NCI-H2081 treated with DMSO at 0.1 percent for 48 hours (cell line): ENCODE results near the gene ORAI3.
A peak's percentile ranks its signal among the peaks of the same experiment; 100 is the strongest.

Experiments used
- DNase-seq: peaks from one replicate; lab custom pipeline; 2025; lab: John Stamatoyannopoulos, UW

ORAI3 gene

DNA sequence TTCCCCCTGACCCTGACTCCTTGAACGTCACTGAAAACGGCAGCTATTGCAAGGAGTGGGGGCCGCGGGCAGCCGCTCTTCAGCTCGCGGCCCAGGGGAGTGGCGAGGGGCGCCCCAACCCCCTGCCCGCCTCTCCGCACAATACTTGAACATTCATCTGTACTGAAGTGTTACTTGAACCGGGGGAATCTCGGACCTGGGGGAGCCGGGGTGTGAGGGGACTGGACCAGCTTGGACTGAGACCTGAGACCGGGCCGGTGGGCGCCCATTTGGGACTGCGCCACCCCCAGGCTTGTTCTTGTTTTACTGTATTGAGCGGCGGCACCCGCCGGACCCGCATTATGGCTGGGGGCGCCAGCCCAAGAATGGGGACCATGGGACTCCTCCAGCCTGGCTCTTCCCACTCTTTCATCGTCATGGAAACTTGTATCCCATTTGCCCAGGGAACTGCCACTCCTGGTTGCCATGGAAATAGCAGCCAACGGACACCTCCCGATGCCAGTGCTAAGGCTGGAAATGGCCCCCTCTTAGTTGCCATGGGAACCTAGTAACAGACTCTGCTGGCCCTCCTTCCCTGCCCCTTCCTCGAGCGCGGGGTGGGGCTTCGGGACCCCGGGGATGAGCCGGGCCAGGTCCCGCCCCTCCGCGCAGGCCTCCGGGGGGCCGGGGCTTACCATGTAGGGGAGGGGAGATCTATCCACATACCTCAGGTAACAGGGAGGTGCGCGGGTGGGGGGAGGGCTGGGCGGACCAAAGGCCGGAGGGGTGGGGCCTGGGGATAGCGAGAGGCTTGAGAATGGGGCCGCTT is 805 bp upstream of the ORAI3 start:
- DNase-seq = no peak

GRCh38 chr16:30949650-30950515 is 1.0 kb downstream of the ORAI3 start:
- DNase-seq = no peak

GRCh38 chr16:30950516-30951065 is 1.7 kb downstream of the ORAI3 start:
- no peak for DNase-seq

DNA sequence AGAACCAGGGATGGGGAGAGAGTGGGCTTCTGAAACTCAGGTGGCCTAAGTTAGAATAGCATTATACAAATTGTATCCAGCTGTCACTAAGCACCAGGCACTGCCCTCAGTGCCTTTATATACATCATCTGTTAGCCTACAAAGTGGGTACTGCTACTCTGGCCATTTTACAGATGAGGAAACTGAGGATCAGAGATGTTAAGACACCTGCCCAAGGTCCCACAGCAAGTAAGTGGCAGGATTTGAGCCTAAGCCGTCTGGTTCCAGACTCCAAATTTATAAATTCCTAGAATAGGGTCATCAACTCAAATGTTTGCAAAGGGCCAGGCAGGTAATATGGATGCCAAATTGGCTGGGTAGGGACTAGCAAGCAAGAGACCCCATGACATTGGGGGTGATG is 2.3 kb downstream of the ORAI3 start:
- DNase-seq = no peak

GRCh38 chr16:30951750-30952149 is 2.9 kb downstream of the ORAI3 start:
- DNase-seq = no peak

DNA sequence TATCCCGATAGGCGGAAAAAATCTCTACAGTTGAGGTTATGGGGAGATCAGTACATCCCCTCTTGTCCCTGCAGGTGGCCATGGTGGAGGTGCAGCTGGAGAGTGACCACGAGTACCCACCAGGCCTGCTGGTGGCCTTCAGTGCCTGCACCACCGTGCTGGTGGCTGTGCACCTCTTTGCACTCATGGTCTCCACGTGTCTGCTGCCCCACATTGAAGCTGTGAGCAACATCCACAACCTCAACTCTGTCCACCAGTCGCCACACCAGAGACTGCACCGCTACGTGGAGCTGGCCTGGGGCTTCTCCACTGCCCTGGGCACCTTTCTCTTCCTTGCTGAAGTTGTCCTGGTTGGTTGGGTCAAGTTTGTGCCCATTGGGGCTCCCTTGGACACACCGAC is 4.2 kb downstream of the ORAI3 start:
- no peak for DNase-seq

- DNase-seq = no peak
Observed at GRCh38 chr16:30953511-30954124, 4.8 kb downstream of the ORAI3 start.

- no peak for DNase-seq
Observed at GRCh38 chr16:30954993-30955392, 6.1 kb downstream of the ORAI3 start.

- no peak for DNase-seq
Observed at GRCh38 chr16:30956601-30957455, 8.0 kb downstream of the ORAI3 start.

DNA sequence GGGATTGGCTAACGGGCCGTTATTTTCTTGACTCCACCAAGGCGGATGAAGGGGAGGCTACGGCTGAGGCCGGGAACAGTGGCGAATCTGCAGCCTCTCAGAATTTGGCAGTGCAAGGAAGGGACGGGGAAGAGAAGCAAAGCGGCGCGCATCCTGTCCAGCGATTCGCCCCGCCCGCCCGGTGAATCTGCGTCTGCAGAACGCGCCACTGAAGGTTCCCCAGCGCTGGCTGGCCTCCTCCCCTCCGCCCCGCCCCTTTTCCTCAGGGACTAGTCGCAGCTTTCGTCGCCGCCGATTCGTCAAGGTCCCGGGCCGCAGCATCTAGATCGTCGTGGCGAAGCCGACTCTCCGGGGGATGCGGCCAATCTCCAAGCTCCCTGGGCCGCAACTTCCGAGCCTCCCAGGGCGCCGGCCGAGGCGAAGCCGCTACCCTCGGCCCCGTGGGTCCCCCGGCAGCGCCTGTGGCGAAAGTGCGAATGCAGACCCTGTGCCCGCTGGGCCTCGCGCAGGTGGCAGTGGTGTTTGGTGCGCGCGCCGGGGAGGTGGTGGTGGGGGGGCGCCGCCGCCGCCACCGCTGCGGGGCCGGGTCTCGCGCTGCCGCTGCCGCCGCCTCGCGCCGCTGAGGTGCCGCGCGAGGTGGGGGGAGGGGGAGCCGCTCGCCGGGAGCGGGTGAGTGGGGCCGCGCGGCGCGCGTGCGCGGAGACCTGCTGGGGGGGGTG is 8.7 kb downstream of the ORAI3 start, which contains the start of gene SETD1A:
TSS of gene SETD1A (plus strand) at position 299 of the 719 bp plus-strand sequence. CDS start 978 bp downstream, outside the sequence.
- DNase-seq = peak; percentile 33

- no peak for DNase-seq
Observed at GRCh38 chr16:30958175-30959079, 9.6 kb downstream of the ORAI3 start.

DNA sequence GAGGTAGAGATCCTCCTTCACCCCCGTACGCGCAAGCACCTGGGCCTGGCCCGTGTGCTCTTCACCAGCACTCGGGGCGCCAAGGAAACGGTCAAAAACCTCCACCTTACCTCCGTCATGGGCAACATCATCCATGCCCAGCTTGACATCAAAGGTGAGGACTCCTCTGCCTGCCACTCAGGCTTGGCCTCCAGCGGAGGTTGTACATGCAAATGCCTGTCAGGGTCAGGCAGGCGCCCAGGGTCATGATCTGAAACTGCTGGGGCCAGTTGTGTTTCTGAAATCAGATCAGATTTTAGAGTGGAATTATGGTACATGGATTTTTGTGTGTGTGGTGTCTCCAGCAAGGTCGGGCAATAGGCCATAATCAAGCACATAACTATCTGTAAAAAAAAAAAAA is 12.5 kb downstream of the ORAI3 start:
- no peak for DNase-seq

- no peak for DNase-seq
Observed at GRCh38 chr16:30963925-30964511, 15.2 kb downstream of the ORAI3 start.

DNA sequence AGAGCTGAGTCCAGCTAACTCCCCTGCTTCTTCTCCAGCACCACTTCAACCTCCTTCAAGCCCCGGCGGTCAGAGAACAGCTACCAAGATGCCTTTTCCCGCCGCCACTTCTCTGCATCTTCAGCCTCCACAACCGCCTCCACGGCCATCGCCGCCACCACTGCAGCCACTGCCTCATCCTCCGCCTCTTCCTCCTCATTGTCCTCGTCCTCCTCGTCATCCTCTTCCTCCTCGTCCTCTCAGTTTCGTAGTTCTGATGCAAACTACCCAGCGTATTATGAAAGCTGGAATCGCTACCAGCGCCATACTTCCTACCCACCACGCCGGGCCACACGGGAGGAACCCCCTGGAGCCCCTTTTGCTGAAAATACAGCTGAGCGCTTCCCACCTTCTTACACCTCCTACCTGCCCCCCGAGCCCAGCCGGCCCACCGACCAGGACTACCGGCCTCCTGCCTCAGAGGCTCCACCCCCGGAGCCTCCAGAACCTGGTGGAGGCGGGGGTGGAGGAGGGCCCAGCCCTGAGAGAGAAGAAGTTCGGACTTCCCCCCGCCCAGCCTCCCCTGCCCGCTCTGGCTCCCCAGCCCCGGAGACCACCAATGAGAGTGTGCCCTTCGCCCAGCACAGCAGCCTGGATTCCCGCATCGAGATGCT is 15.8 kb downstream of the ORAI3 start:
- DNase-seq = no peak

DNA sequence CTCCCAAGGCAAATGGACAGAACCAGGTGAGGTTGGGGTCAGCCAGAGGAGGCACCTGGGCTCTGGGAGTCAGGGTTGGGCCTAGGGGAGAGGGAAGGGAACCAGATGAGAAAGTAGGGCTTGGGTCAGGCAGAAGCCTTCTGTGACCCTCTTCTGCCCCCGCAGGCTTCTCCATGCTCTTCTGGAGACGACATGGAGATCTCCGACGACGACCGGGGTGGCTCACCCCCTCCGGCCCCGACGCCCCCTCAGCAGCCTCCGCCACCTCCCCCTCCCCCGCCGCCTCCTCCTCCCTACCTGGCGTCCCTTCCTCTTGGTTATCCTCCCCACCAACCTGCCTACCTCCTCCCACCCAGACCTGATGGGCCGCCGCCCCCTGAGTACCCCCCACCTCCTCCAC is 16.6 kb downstream of the ORAI3 start:
- no peak for DNase-seq

GRCh38 chr16:30966033-30966619 is 17.3 kb downstream of the ORAI3 start:
- no peak for DNase-seq

GRCh38 chr16:30967795-30968194 is 18.9 kb downstream of the ORAI3 start:
- no peak for DNase-seq

DNA sequence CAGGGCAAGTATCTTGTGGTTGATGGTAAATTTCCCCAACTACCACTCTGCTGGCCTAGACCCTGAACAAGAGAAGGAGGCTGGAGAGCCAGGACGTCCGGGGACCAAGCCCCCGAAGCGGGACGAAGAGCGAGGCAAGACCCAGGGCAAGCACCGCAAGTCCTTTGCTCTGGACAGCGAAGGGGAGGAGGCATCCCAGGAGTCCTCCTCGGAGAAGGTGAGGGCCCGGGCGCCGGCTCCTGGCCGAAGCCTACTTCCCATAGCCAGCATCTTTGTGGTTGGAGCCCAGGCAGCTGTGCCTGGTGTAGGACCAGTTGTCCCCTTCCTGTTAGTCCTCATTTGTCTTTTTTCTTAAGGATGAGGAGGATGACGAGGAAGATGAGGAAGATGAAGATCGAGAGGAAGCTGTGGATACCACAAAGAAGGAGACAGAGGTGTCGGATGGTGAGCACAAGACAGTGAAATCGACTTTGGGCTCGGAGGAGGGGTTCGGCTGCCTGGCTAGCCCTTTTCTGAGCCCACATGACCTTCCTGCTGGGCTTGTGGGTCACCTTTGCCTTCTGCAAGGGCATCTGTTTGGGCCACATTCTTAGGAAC is 20.5 kb downstream of the ORAI3 start:
- no peak for DNase-seq
